ES-I3 (cell line): ENCODE data around the gene NSMCE4A.
"Not testable (repeated sequence)": the region's sequence is repeated elsewhere in the genome, so short reads cannot be mapped to it uniquely, and the experiment has no call there.

Experiments
- H3K36me3 ChIP-seq: 2 replicates; pipeline ENCODE4 v1.6.1; 2013; ENCODE audit warnings: mild to moderate bottlenecking, low read length, control low read depth, moderate library complexity; ENCODE audit not compliant: insufficient read depth
- H3K4me1 ChIP-seq: 2 replicates; pipeline ENCODE4 v1.6.1; 2013; ENCODE audit warnings: mild to moderate bottlenecking, control low read depth, low read length; ENCODE audit not compliant: insufficient read depth
- H3K9ac ChIP-seq: 2 replicates; pipeline ENCODE4 v1.6.1; 2013; ENCODE audit warnings: low read depth, mild to moderate bottlenecking, low read length, moderate library complexity
- H3K9me3 ChIP-seq: 2 replicates; pipeline ENCODE4 v1.6.1; 2013; ENCODE audit warnings: mild to moderate bottlenecking, low read length, moderate library complexity; ENCODE audit not compliant: control insufficient read depth, insufficient read depth

The NSMCE4A gene

GRCh38 chr10:121975295-121976086, 474 bp upstream of the NSMCE4A start:
- Histone ChIP-seq H3K36me3 (no peaks in the 10 kb centered on the region), H3K4me1 (no peaks in the 10 kb centered on the region; the same call in 1 of the 2 replicates), H3K9ac (peak overlapping the region; percentile 96), H3K9me3 (0 out of 2 replicates have a peak, but pooled peaks cover 5% of the 10 kb centered on the region)

- no peaks in the 10 kb centered on the region; the same call in 1 of the 2 replicates for H3K4me1 ChIP-seq
- H3K36me3 ChIP-seq: no peaks in the 10 kb centered on the region
- H3K9me3 ChIP-seq: 0 out of 2 replicates have a peak, but pooled peaks cover 5% of the 10 kb centered on the region
- peak overlapping the region; percentile 96 for H3K9ac ChIP-seq
These were observed 940 bp downstream of the NSMCE4A start for GRCh38 chr10:121974019-121974534.

GRCh38 chr10:121969086-121969485, 5.9 kb downstream of the NSMCE4A start:
- not testable (repeated sequence) for H3K4me1 ChIP-seq, H3K9me3 ChIP-seq, H3K9ac ChIP-seq
- peaks cover 21% of the 10 kb centered on the region for H3K36me3 ChIP-seq

- H3K36me3 ChIP-seq: peaks cover 23% of the 10 kb centered on the region
These were observed 9.0 kb downstream of the NSMCE4A start for GRCh38 chr10:121965996-121966395.

GRCh38 chr10:121961456-121961855, 13.6 kb downstream of the NSMCE4A start:
- Histone ChIP-seq H3K4me1 (peaks cover 14% of the 10 kb centered on the region), H3K9ac (no peak overlapping the region), H3K36me3 (peaks cover 12% of the 10 kb centered on the region), H3K9me3 (no peaks in the 10 kb centered on the region)

More at GRCh38 chr10:121965996-121966395, 9.0 kb downstream of the NSMCE4A start:
- Histone ChIP-seq H3K9me3 (no peaks in the 10 kb centered on the region), H3K4me1 (no peaks in the 10 kb centered on the region), H3K9ac (no peak overlapping the region)

- Histone ChIP-seq H3K9me3 (no peaks in the 10 kb centered on the region), H3K4me1 (peaks cover 14% of the 10 kb centered on the region), H3K9ac (no peak overlapping the region), H3K36me3 (peaks cover 5% of the 10 kb centered on the region; the same call in 1 of the 2 replicates)
These were observed 15.3 kb downstream of the NSMCE4A start for GRCh38 chr10:121959671-121960070.

- H3K9me3 ChIP-seq: no peaks in the 10 kb centered on the region
- H3K9ac ChIP-seq: no peak overlapping the region
- peaks cover 3% of the 10 kb centered on the region; the same call in 1 of the 2 replicates for H3K36me3 ChIP-seq
- H3K4me1 ChIP-seq: peaks cover 14% of the 10 kb centered on the region
These were observed 18.6 kb downstream of the NSMCE4A start for GRCh38 chr10:121956111-121957061.

GRCh38 chr10:121952226-121952625, 22.8 kb downstream of the NSMCE4A start:
- no peaks in the 10 kb centered on the region; the same call in 1 of the 2 replicates for H3K36me3 ChIP-seq
- H3K9me3 ChIP-seq: no peaks in the 10 kb centered on the region
- peaks cover 13% of the 10 kb centered on the region for H3K4me1 ChIP-seq
- no peak overlapping the region for H3K9ac ChIP-seq

GRCh38 chr10:121949451-121949850, 25.6 kb downstream of the NSMCE4A start:
- no peaks in the 10 kb centered on the region for H3K9me3 ChIP-seq
- H3K9ac ChIP-seq: no peak overlapping the region
- H3K4me1 ChIP-seq: peaks cover 13% of the 10 kb centered on the region
- H3K36me3 ChIP-seq: no peaks in the 10 kb centered on the region

- Histone ChIP-seq H3K36me3 (no peaks in the 10 kb centered on the region), H3K4me1 (peaks cover 13% of the 10 kb centered on the region), H3K9me3 (no peaks in the 10 kb centered on the region), H3K9ac (no peak overlapping the region)
These were observed 26.0 kb downstream of the NSMCE4A start for GRCh38 chr10:121949049-121949448.

GRCh38 chr10:121947343-121948330, 27.4 kb downstream of the NSMCE4A start:
- no peaks in the 10 kb centered on the region for H3K9me3 ChIP-seq
- H3K4me1 ChIP-seq: peaks cover 13% of the 10 kb centered on the region
- H3K36me3 ChIP-seq: no peaks in the 10 kb centered on the region
- H3K9ac ChIP-seq: no peak overlapping the region

- no peaks in the 10 kb centered on the region for H3K36me3 ChIP-seq
- H3K4me1 ChIP-seq: peaks cover 6% of the 10 kb centered on the region; the same call in 1 of the 2 replicates
- H3K9ac ChIP-seq: no peak overlapping the region
- no peaks in the 10 kb centered on the region for H3K9me3 ChIP-seq
These were observed 32.1 kb downstream of the NSMCE4A start for GRCh38 chr10:121942749-121943416.

- Histone ChIP-seq H3K9me3 (no peaks in the 10 kb centered on the region), H3K36me3 (no peaks in the 10 kb centered on the region), H3K9ac (no peak overlapping the region), H3K4me1 (no peaks in the 10 kb centered on the region)
These were observed 33.5 kb downstream of the NSMCE4A start for GRCh38 chr10:121941532-121941931.
